BLaER1 (cell line): ENCODE measurements around the gene SBF2.

Experiments
- H3K27ac ChIP-seq: shearing (Covaris generic); formaldehyde crosslinking; 2 replicates; pipeline ENCODE4 v1.8.1; 2022
- H3K27me3 ChIP-seq: shearing (Covaris generic); formaldehyde crosslinking; 2 replicates; pipeline ENCODE4 v1.8.1; 2022
- H3K36me3 ChIP-seq: shearing (Covaris generic); formaldehyde crosslinking; 2 replicates; pipeline ENCODE4 v1.8.1; 2022
- H3K4me1 ChIP-seq: shearing (Covaris generic); formaldehyde crosslinking; 2 replicates; pipeline ENCODE4 v1.8.1; 2022
- H3K4me2 ChIP-seq: shearing (Covaris generic); formaldehyde crosslinking; 2 replicates; pipeline ENCODE4 v1.8.1; 2022
- H3K4me3 ChIP-seq: shearing (Covaris generic); formaldehyde crosslinking; 2 replicates; pipeline ENCODE4 v1.8.1; 2022
- H3K9ac ChIP-seq: shearing (Covaris generic); formaldehyde crosslinking; 2 replicates; pipeline ENCODE4 v1.8.1; 2022
- H3K9me3 ChIP-seq: shearing (Covaris generic); formaldehyde crosslinking; 2 replicates; pipeline ENCODE4 v1.8.1; 2022
- H4K20me1 ChIP-seq: shearing (Covaris generic); formaldehyde crosslinking; 2 replicates; pipeline ENCODE4 v1.8.1; 2022
- Cebpa-rat ChIP-seq: shearing (Covaris generic); IDR thresholded peaks from 2 replicates; pipeline ENCODE4 v1.8.1; 2022

Gene SBF2

GRCh38 chr11:10125522-10126133 lies 168.4 kb downstream of the SBF2 start:
- TF ChIP-seq Cebpa-rat, result no peak
- H3K9me3 ChIP-seq, result no peaks in the 10 kb centered on the region
- H3K4me3 ChIP-seq, result no peak overlapping the region
- no peaks in the 10 kb centered on the region for H3K36me3 ChIP-seq
- H3K4me2 ChIP-seq, result no peak overlapping the region
- H3K27me3 ChIP-seq, result no peaks in the 10 kb centered on the region
- H4K20me1 ChIP-seq, result no peaks in the 10 kb centered on the region
- H3K4me1 ChIP-seq, result no peaks in the 10 kb centered on the region
- H3K27ac ChIP-seq, result no peak overlapping the region
- H3K9ac ChIP-seq, result no peak overlapping the region

DNA sequence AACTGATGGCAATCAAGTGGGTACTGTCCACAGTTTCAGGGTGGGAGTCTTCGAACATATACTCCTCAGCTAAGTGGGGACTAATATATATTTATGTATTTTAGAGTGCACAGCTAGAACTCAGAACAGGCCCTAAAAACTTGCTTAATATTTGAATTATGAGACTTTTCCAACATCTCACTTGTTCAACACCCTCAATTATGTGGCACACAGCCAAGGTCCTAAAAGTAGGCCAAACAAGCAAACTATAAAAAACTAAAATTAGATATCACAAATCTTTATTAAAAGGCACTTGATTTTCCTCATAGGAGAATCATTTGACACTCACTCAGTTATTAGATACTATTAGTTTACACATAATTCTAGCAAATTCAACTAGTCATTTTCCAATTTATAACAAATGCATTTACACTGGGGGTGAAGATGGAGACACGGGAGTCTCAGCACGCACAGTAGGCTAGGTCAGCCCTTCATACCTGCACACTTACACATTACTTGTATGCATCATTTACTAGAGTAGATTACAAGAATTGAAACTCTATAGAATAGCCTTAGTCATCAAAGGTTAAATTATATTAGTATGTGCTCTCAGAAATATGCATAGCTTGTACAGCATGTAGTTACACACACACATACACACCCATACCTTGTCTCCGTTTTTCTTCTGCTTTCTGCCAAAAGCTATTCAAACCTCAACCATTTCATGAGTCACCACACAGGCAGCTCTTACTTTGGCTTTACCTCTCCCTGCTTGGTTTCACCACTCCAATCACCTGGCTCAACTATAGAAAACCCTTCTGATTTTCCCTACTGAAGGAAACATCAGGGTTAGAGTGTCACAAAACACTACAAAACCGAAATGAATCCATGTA lies 171.5 kb downstream of the SBF2 start:
- no peaks in the 10 kb centered on the region for H3K4me1 ChIP-seq
- H3K4me2 ChIP-seq, result no peak overlapping the region

DNA sequence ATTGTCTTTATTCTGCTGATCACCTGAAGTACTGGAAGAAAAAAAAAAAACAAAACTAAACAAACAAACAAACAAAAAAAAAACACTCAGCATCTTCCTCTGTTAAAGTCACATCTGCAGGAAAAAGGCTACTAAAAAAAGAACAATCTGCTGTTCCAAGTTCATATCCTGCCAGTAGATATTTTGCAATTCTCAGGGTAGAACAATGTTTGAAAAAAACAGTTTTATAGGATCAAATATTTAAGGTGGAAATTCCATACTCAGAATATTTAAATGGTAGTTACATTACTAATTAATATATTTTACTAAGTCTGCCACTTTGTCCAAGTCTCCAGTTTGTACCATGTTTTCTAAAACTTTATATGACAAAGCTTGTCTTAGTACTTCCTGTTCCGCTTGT lies 175.2 kb downstream of the SBF2 start:
- Histone ChIP-seq H3K36me3 (no peaks in the 10 kb centered on the region), H3K4me3 (no peak overlapping the region), H4K20me1 (no peaks in the 10 kb centered on the region), H3K4me2 (no peak overlapping the region), H3K9ac (no peak overlapping the region), H3K27ac (no peak overlapping the region), H3K4me1 (no peaks in the 10 kb centered on the region), H3K27me3 (no peaks in the 10 kb centered on the region), H3K9me3 (no peaks in the 10 kb centered on the region)
- no peak for TF ChIP-seq Cebpa-rat

More for the DNA sequence above, 171.5 kb downstream of the SBF2 start:
- Histone ChIP-seq H3K27ac (no peak overlapping the region), H3K36me3 (no peaks in the 10 kb centered on the region), H3K4me3 (no peak overlapping the region), H3K27me3 (no peaks in the 10 kb centered on the region), H3K9me3 (no peaks in the 10 kb centered on the region), H4K20me1 (no peaks in the 10 kb centered on the region), H3K9ac (no peak overlapping the region)
- TF ChIP-seq Cebpa-rat, result no peak

- Histone ChIP-seq H3K27ac (no peak overlapping the region), H3K4me2 (no peak overlapping the region), H3K4me3 (no peak overlapping the region), H3K4me1 (no peaks in the 10 kb centered on the region), H3K9ac (no peak overlapping the region), H4K20me1 (no peaks in the 10 kb centered on the region), H3K9me3 (no peaks in the 10 kb centered on the region), H3K27me3 (no peaks in the 10 kb centered on the region), H3K36me3 (no peaks in the 10 kb centered on the region)
- no peak for TF ChIP-seq Cebpa-rat
Observed at GRCh38 chr11:10117709-10118351, 176.2 kb downstream of the SBF2 start.

GRCh38 chr11:10116588-10116987 lies 177.4 kb downstream of the SBF2 start:
- Histone ChIP-seq H4K20me1 (no peaks in the 10 kb centered on the region), H3K27ac (no peak overlapping the region), H3K36me3 (no peaks in the 10 kb centered on the region), H3K9me3 (no peaks in the 10 kb centered on the region), H3K4me3 (no peak overlapping the region), H3K4me2 (no peak overlapping the region), H3K9ac (no peak overlapping the region), H3K4me1 (no peaks in the 10 kb centered on the region), H3K27me3 (no peaks in the 10 kb centered on the region)
- no peak for TF ChIP-seq Cebpa-rat

GRCh38 chr11:10114593-10115404 lies 179.2 kb downstream of the SBF2 start:
- peaks cover 3% of the 10 kb centered on the region for H3K4me1 ChIP-seq
- no peak overlapping the region for H3K27ac ChIP-seq
- H3K9ac ChIP-seq, result no peak overlapping the region
- no peak overlapping the region for H3K4me3 ChIP-seq
- H4K20me1 ChIP-seq, result no peaks in the 10 kb centered on the region
- no peaks in the 10 kb centered on the region for H3K9me3 ChIP-seq
- no peaks in the 10 kb centered on the region for H3K36me3 ChIP-seq
- H3K27me3 ChIP-seq, result no peaks in the 10 kb centered on the region
- H3K4me2 ChIP-seq, result no peak overlapping the region
- TF ChIP-seq Cebpa-rat, result no peak

DNA sequence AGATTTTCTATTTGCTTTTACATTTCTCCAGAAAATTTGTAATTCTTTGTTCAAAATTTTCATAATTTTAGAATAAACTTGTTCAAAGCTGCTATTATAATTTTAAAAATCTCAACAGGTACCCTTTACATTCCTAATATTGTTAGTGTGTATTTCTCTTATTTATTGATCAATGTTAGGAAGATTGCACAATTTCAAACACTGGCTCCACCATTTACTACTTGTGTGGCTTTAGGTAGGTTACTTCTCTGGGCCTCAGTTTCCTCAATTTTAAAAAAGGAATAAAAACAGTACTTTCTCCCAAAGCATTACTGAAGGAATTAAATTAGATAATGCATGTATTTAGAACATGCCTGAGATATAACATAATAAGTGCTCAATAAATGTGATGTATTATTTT lies 180.2 kb downstream of the SBF2 start:
- Histone ChIP-seq H3K9me3 (no peaks in the 10 kb centered on the region), H3K4me3 (no peak overlapping the region), H3K27me3 (no peaks in the 10 kb centered on the region), H3K36me3 (no peaks in the 10 kb centered on the region), H3K4me2 (no peak overlapping the region), H3K4me1 (peaks cover 11% of the 10 kb centered on the region), H3K27ac (no peak overlapping the region), H3K9ac (no peak overlapping the region), H4K20me1 (no peaks in the 10 kb centered on the region)
- TF ChIP-seq Cebpa-rat, result no peak

DNA sequence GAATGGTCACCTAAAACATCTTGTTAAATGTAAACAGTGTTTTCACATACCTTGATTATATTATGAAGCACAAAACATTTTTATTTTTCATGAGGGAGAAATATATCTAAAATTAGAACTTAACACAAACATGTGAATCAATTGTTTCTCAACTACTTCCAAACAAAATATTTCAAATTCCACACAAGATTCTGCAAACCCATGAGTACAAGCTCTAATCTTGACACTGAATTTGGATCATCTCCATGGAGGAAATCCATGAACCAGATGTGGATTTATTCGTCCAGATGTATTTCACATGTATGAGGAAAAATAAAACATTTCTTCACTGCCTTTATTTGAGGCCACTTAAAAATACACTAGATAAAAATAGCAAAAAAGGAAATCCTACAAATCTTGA lies 184.2 kb downstream of the SBF2 start:
- no peaks in the 10 kb centered on the region for H3K36me3 ChIP-seq
- no peaks in the 10 kb centered on the region for H3K27me3 ChIP-seq
- H3K4me2 ChIP-seq, result 0 out of 2 replicates have a peak overlapping the region, but pooled peaks have one; percentile 14
- no peak for TF ChIP-seq Cebpa-rat
- H4K20me1 ChIP-seq, result no peaks in the 10 kb centered on the region
- H3K4me3 ChIP-seq, result no peak overlapping the region
- no peaks in the 10 kb centered on the region for H3K9me3 ChIP-seq
- peaks cover 11% of the 10 kb centered on the region for H3K4me1 ChIP-seq
- no peak overlapping the region for H3K9ac ChIP-seq
- H3K27ac ChIP-seq, result no peak overlapping the region

GRCh38 chr11:10108915-10109680 lies 184.9 kb downstream of the SBF2 start:
- TF ChIP-seq Cebpa-rat, result no peak
- Histone ChIP-seq H3K9ac (no peak overlapping the region), H3K27me3 (no peaks in the 10 kb centered on the region), H3K4me3 (no peak overlapping the region), H3K4me1 (peaks cover 11% of the 10 kb centered on the region), H3K4me2 (peak overlapping the region; percentile 46), H3K36me3 (no peaks in the 10 kb centered on the region), H3K9me3 (no peaks in the 10 kb centered on the region), H3K27ac (no peak overlapping the region), H4K20me1 (no peaks in the 10 kb centered on the region)
